ENCODE data around the gene EHMT2.
"Not testable (repeated sequence)": the region's sequence is repeated elsewhere in the genome, so short reads cannot be mapped to it uniquely, and the experiment has no call there.

The EHMT2 gene

DNA sequence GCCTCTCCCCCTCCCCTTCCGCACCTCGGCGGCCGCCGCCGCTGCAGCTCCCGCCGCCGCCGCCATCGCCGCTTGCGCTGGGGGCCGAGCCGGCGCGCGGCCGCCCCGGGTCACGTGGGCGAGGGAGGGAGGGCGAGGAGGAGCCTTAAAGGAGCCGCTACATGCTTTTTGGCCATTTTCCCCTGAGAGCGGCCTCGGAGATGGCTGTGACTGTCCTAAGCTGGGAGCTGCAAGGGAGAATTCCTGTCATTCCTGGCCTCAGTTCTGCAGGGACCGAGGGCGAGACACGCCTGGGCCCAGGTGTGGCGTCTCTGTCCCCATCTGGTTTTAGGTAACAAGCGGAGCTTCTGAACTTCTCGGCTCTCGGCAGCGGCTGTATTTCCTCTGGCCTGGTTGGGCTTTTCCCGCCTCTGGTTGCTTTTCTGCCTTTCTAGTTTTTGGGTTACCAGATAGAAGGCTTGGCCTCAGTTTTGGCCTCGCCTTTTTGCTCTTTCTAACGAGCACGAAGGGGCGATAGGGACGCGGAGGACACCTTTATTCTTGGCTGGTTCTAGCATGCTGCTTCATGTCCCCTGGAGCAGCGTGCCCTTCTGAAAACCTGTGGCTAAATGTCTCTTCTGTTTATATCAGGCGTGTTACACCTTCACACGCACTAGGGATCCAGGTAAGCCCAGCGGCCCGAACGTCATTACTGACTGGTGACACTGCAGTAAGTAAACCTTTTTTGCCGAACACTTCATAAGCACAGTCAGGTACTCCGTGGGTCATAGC lies at the start of gene EHMT2:
Gene EHMT2 (minus strand): TSS at position 87 of the 771 bp plus-strand sequence. CDS start 21 bp downstream, at position 66.
- DNase-seq, result peak; percentile 69 to 86

DNA sequence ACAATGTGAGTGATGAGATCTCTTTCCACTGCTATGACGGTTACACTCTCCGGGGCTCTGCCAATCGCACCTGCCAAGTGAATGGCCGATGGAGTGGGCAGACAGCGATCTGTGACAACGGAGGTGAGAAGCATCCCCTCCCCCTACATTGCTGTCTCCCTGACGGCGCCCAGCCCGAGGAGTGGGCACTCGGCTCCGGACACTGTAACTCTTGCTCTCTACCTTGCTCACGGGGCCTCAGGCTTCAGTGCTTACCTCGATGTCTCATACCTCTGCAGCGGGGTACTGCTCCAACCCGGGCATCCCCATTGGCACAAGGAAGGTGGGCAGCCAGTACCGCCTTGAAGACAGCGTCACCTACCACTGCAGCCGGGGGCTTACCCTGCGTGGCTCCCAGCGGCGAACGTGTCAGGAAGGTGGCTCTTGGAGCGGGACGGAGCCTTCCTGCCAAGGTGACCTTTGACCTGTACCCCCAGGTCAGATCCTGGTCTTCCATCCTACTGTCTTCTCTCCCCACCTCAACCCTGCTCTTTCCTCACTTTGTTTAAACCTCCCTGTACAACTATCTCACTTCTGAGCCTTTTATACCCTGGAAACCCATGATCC lies 49.7 kb upstream of the EHMT2 start:
- DNase-seq, result no peak

- DNase-seq, result no peak
Observed at GRCh38 chr6:31946370-31946885, 48.9 kb upstream of the EHMT2 start.

GRCh38 chr6:31945507-31946369 lies 48.2 kb upstream of the EHMT2 start, which contains the start of gene CFB:
CFB (plus strand) TSS chr6:31946095; CDS start chr6:31946222, 127 bp downstream.
- DNase-seq, result no peak

GRCh38 chr6:31945154-31945506 lies 47.6 kb upstream of the EHMT2 start:
- no peak for DNase-seq

DNA sequence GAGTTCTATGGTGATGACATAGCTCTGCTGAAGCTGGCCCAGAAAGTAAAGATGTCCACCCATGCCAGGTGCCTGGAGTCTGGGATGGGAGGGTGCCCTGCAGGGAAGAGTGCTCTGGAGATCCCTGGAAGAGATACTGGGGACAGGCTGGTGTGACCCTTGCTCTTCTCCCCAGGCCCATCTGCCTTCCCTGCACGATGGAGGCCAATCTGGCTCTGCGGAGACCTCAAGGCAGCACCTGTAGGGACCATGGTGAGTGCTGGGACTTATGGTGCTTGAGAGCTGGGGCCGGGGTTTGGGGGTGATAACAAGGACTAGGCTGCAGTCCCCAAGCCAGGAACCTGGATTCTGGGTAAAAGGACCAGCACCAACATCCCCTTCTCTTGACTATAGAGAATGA lies 46.2 kb upstream of the EHMT2 start:
- no peak for DNase-seq

DNA sequence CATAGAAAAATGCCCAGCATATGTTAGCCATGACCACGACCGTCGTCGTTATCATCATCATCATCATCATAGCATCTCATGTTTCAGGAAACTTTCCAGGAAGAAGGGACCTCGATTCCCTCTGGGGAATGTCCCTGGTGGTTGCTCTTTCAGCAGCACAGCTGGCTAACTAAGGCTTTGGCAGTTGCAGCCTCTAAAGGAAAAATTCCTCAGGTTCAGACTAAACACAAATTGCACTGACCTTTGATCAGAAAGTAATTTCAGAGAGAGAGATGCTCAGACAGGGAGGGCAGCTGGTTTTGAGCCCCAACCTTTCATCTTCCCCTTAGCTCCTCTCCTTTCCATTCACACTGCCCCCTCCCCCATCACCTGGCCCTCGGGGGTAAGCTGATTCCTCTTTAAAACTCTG lies 42.8 kb upstream of the EHMT2 start:
- DNase-seq, result no peak

DNA sequence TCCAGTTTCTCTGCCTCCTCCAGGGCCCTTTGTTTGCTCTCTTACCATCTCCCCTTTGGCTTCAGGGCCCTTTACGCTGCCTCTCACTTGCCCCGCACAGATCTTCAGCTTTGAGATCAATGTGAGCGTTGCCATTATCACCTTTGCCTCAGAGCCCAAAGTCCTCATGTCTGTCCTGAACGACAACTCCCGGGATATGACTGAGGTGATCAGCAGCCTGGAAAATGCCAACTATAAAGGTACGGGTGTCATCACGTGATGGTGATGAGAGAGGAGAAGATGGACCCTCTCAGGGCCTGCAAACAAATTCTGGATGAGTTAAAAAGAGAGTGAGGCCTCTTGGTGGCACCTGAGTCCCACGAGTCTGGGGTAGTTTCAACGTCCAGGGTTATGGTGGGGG lies 38.3 kb upstream of the EHMT2 start:
- DNase-seq, result no peak

GRCh38 chr6:31935021-31935420 lies 37.5 kb upstream of the EHMT2 start:
- DNase-seq, result no peak

- no peak for DNase-seq
Observed at GRCh38 chr6:31933537-31933936, 36.0 kb upstream of the EHMT2 start.

GRCh38 chr6:31932137-31932536 lies 34.6 kb upstream of the EHMT2 start:
- DNase-seq, result not testable (repeated sequence)

DNA sequence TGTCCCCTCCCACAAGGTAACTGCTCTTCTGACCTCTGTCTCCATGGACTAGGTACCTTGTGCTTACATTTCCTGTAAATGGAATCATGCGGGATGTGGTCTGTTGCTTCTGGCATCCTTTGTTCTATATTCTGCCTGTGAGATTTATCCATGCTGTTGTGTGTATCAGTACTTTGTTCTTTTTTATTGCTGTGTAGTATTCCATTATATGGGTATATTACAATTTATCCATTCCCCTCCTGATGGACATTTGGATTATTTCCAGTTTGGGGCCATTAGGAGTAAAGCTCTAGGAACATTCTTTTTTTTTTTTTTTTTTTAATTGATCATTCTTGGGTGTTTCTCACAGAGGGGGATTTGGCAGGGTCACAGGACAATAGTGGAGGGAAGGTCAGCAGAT lies 33.5 kb upstream of the EHMT2 start:
- no peak for DNase-seq

GRCh38 chr6:31928672-31928939 lies 31.1 kb upstream of the EHMT2 start:
- DNase-seq, result no peak

DNA sequence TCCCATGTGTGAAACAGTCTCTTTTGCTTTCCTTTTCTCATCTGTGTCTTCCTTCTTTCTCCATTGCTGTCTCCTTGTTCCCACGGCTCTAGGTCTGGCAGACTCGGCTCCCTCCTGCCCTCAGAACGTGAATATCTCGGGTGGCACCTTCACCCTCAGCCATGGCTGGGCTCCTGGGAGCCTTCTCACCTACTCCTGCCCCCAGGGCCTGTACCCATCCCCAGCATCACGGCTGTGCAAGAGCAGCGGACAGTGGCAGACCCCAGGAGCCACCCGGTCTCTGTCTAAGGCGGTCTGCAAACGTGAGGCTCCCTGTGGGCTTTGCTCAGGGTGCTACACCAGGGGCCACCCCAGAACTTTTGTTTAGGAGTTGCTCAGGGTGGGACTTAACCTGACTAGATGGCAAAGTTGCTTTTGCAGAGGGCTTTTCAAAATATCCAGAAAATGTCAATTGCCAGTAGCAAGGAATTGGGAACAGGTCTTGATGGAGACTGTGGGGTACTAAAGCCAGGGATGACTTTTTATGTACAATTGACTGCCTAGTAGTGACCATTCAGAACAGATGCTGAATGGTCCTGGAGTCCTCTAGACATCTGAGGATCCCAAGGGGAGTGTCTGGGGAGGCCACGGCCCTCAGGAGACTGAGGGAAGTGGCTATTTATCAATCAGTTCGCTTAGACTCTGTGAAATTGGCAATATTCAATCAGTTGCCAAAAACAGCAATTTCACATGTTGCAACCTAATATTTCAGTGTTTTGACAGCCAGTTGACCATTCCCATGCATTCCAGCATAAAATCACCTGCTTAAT lies 30.6 kb upstream of the EHMT2 start:
- no peak for DNase-seq

GRCh38 chr6:31927242-31927862 lies 29.9 kb upstream of the EHMT2 start, which contains the start of gene C2:
C2 (plus strand) TSS chr6:31927717; CDS start chr6:31927753, 36 bp downstream.
- DNase-seq, result no peak

GRCh38 chr6:31922942-31923341 lies 25.4 kb upstream of the EHMT2 start:
- DNase-seq, result peak in 1 of 2 experiments; percentile 38

DNA sequence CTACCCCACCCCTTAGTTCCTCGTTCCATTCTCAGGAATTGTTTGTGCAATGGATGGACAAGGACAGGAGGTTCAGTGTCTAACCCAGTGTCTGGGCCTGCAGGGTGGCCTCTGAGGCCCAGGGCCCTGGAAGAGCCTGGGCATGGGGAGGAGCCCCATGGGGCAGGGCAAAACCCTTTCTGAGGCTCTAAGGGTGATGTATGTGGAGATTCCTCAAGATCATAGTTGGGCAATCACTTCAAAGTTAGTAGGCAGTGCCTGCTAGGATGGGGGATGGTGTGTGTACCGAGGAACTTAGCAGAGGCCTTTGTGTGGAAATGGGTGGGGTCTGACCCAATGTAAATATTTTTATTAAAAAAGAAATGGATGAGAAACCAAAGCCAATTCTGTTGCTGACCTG lies 23.3 kb upstream of the EHMT2 start:
- DNase-seq, result no peak

DNA sequence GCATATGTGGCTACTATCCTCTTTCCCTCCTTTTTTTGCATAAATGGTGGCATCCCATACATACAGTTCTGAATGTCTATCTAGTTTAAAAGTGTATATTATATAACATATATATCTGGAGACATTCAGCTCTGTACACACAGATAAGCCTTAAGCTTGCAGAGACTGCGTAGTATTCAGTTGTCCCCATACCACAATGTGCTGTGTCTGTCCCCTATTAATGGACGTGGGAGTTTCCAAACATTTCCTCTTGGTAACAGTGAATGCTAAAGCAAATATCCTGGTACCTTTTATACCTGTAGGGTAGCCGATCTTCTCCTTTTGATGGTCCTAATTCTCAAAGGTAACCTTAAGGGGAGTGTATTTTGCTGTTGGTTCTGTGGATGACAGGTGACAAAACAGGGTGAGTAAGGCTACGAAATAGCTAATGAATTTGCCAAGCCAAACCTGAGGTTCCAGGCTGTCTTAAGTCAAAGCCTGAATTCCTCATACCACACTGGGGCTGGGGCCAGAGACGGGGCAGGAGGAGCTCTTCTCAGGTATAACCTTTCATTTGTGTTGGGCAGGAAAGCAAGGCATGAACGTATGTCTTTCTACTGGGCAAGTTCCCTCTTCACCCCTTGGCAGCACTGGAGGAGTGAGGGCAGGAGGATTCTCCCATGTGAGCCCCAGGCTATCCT lies 22.3 kb upstream of the EHMT2 start:
- no peak for DNase-seq

DNA sequence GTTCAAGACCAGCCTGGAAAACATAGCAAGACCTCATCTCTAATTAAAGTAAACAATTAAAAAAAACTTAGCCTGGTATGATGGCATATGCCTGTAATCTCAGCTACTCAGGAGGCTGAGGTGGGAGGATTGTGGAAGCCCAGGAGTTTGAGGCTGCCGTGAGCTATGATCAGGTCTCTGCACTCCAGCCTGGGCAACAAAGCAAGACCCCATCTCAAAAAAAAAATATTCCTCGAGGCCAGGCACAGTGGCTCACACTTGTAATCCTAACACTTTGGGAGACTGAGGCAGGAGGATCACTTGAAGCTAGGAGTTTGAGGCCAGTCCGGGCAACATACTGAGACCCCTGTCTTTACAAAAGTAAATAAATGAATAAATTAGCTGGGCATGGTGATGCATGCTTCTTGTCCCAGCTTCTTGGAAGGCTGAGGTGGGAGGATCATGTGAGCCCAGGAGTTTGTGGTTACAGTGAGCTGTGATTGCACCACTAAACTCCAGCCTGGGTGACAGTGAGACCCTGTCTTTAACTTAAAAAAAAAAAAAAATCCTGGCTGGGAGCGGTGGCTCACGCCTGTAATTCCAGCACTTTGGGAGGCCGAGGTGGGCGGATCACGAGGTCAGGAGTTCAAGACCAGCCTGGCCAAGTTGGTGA lies 20.7 kb upstream of the EHMT2 start:
- no peak for DNase-seq

GRCh38 chr6:31915756-31916155 lies 18.3 kb upstream of the EHMT2 start:
- no peak for DNase-seq

- DNase-seq, result no peak
Observed at GRCh38 chr6:31915351-31915750, 17.9 kb upstream of the EHMT2 start.

Measured in NCI-H1930 (cell line).